Measurements from ENCODE around the gene FAM184B. TPM values are rescaled to one million over a fixed set of nuclear protein-coding genes. Genes with fewer than 3 reads are reported as not detected.

The FAM184B gene
- total RNA-seq, 2 donors from 2014 or later = 0.07 TPM; not detected in 1

DNA sequence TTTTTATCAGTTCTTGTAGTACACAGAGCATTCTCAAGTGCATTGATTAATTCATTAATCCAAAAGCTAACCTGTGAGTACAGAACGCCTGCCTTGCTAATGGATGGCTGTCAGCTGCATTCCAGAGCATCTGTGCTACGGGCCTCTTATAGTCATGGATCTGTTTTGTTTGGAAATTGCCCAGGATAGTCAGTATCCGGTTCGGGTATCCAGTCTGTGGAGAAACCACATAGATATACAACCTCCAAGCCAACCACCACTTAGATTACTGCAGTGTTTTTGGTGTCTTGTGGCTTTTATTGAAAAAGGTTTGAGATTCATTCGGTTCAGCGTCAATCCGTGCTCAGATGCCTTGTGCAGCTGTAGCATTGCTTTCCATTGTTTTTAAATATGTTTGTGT, 200.5 kb downstream of the FAM184B start:
- Histone ChIP-seq H3K4me3 (ENCODE audit: low read length) (no peak overlapping the region), H3K9ac (ENCODE audit: extremely low read depth, low read length, poor library complexity, severe bottlenecking) (no peak overlapping the region), H3K4me1 (ENCODE audit: control insufficient read depth, insufficient read depth, low read length) (peaks cover 3% of the 10 kb centered on the region), H3K27me3 (ENCODE audit: control insufficient read depth, insufficient read depth, low read length, poor library complexity, severe bottlenecking) (no peaks in the 10 kb centered on the region), H3K27ac (ENCODE audit: low read depth, low read length) (no peak overlapping the region), H3K9me3 (ENCODE audit: control insufficient read depth, low read length) (no peaks in the 10 kb centered on the region), H3K36me3 (ENCODE audit: control insufficient read depth, insufficient read depth, low read length) (peaks cover 62% of the 10 kb centered on the region)
- peaks cover 9% of the 10 kb centered on the region for H3K4me1 Mint-ChIP-seq
- WGBS, 2 experiments (ENCODE audit: insufficient coverage in 1 of 2, insufficient read length in 1 of 2) = 95 to 97% methylated on average over 4 to 7 of the region's 7 CpGs
- no peak for DNase-seq
- no peak overlapping the region for H3K27ac Mint-ChIP-seq
- H3K4me3 Mint-ChIP-seq = no peak overlapping the region
- H3K9me3 Mint-ChIP-seq = no peaks in the 10 kb centered on the region
- TF ChIP-seq, protein P1, sequence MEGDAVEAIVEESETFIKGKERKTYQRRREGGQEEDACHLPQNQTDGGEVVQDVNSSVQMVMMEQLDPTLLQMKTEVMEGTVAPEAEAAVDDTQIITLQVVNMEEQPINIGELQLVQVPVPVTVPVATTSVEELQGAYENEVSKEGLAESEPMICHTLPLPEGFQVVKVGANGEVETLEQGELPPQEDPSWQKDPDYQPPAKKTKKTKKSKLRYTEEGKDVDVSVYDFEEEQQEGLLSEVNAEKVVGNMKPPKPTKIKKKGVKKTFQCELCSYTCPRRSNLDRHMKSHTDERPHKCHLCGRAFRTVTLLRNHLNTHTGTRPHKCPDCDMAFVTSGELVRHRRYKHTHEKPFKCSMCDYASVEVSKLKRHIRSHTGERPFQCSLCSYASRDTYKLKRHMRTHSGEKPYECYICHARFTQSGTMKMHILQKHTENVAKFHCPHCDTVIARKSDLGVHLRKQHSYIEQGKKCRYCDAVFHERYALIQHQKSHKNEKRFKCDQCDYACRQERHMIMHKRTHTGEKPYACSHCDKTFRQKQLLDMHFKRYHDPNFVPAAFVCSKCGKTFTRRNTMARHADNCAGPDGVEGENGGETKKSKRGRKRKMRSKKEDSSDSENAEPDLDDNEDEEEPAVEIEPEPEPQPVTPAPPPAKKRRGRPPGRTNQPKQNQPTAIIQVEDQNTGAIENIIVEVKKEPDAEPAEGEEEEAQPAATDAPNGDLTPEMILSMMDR (conservative IDR thresholded peaks at IDR 0.05) = no peak
- peaks cover 43% of the 10 kb centered on the region for H3K36me3 Mint-ChIP-seq (ENCODE audit: low read depth)
- H3K27me3 Mint-ChIP-seq (ENCODE audit: insufficient read depth) = no peaks in the 10 kb centered on the region

Other genes with a start within 250 kb of the FAM184B start
- gene LAP3, start 204.4 kb downstream of the FAM184B start, total RNA-seq = 10 to 100 TPM; 34.3 to 39.9 TPM
- gene MED28, start 167.0 kb downstream of the FAM184B start, total RNA-seq = 100 to 1,000 TPM in 1 of 2 donors, 10 to 100 TPM in 1; 94.5 to 107 TPM
- 10 to 100 TPM; 52.0 to 63.1 TPM for gene DCAF16, start 29.1 kb upstream of the FAM184B start, total RNA-seq
- gene NCAPG, start 29.4 kb upstream of the FAM184B start, total RNA-seq = 10 to 100 TPM; 37.5 to 47.4 TPM
- 10 to 100 TPM; 20.4 to 34.5 TPM for gene LCORL, start 240.1 kb upstream of the FAM184B start, total RNA-seq